Right lobe of liver (tissue), 6 donors: ENCODE measurements around the gene OCRL. TPM values are rescaled to one million over a fixed set of nuclear protein-coding genes. Genes with fewer than 3 reads are reported as not detected.

ENCODE experiments used
- ATAC-seq, 4 donors: fragments of 200-7000 bp; cut with Tn5 transposase; one replicate each; pipeline ENCODE4 v1.9.1; 2020; ENCODE audit warnings: mild to moderate bottlenecking in 4 of 4, moderate library complexity in 4 of 4
- DNase-seq, 3 donors: peaks; one replicate each; pipeline ENCODE4 v3.0.0-alpha.2; 2020
- H3K27ac ChIP-seq, 3 donors: fragments of 200-600 bp; one replicate each; pipeline ENCODE4 v1.8.0; 2022
- H3K27me3 ChIP-seq, 2 donors: fragments of 200-600 bp; one replicate each; pipeline ENCODE4 v1.8.0; 2022
- H3K36me3 ChIP-seq, 4 donors: fragments of 200-600 bp; sonication (generic) in 1 of 4; one replicate each; pipeline versions ENCODE4 v1.5.1 to v1.8.0; 2017 to 2022; ENCODE audit warnings: control low read depth in 1 of 4
- H3K4me1 ChIP-seq, 4 donors: fragments of 200-600 bp; sonication (generic) in 1 of 4; one replicate each; pipeline versions ENCODE4 v1.5.1 to v1.8.0; 2017 to 2022; ENCODE audit warnings: control low read depth in 1 of 4
- H3K4me3 ChIP-seq, 3 donors: fragments of 200-600 bp; one replicate each; pipeline ENCODE4 v1.8.0; 2022
- H3K9me3 ChIP-seq, 4 donors: fragments of 200-600 bp; sonication (generic) in 1 of 4; one replicate each; pipeline versions ENCODE4 v1.5.1 to v1.8.0; 2017 to 2022; ENCODE audit warnings: control low read depth in 1 of 4
- POLR2A ChIP-seq: fragments of 450-650 bp; IDR thresholded peaks from one replicate; pipeline ENCODE4 v1.6.1; 2017; ENCODE audit warnings: antibody characterized with exemption, mild to moderate bottlenecking
- WGBS: methylation state at CpG from one replicate; pipeline ENCODE4 v1.1.6; 2018; ENCODE audit warnings: low coverage, low lambda C conversion rate; ENCODE audit not compliant: insufficient coverage; ENCODE audit errors: missing lambda C conversion rate; 5-methylcytosine and 5-hydroxymethylcytosine counted together
- intact Hi-C, 2 donors: fragments of 100-400 bp; cut with DNase I; formaldehyde crosslinking; loops; one replicate each; pipeline versions ENCODE4 v1.11.2 to v1.14.1; 2022
- total RNA-seq, 6 experiments: library from RNA; depleted of rRNA in 2 of 6; stranded (reverse); fragments of >200 nt in 2 of 6; fragmentation: NEBNext Ultra II Directional in 3 of 6; extraction: Animal tissue kit (Norgen Biotek cat#: 25700) in 3 of 6; gene quantifications; one replicate each; pipeline versions ENCODE4 v1.1.0 to v1.2.4, GENCODE V29; 2016 to 2023
- TF ChIP-seq, protein P1 (sequence below), 4 donors: fragments of 200-600 bp in 3 of 4; fragments of 450-650 bp in 1 of 4; IDR thresholded peaks; one replicate each; pipeline versions ENCODE4 v1.5.1 to v1.8.0; 2016 to 2022; ENCODE audit warnings: antibody characterized with exemption in 4 of 4, mild to moderate bottlenecking in 2 of 4
- donor health status: DM: no; HTN: yes; CAD: no.
- donor health status: DM: no; HTN: no; CAD: no.
- donor health status: DM: no; HTN: no; CAD: no.
- donor health status: DM: no; HTN: yes; CAD: no.
- donor health status: DM: no; HTN: yes; CAD: no.

Gene OCRL
- total RNA-seq, 6 experiments from 2014 or later = 7.6 to 11.4 (median 8.8) TPM

DNA sequence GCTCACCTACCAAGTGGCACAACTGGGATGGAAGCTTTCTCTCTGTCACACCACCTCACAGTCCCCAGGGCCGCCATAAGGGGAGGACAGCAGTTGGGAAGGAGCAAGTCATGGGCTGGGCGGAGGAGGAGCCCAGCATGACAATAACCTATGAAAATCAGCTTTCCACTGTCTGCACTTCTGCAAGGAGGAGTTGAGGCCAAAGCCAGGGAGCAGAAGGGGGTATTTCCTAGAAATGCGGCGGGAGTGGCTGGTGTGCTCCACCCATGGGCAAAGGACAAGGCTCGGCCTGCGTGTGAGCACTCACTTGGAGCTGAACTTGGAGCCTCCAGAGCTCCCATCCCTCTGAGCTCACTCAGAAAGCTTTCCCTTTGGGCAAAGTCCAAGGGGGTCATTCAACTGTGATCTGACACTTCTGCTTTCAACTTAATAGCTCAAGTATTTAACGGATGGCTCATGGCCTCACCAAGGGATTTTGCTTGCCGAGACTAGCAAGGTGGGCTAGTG lies 96.2 kb downstream of the OCRL start:
- H3K4me3 ChIP-seq = no peak overlapping the region
- H3K4me1 ChIP-seq = no peaks in the 10 kb centered on the region
- H3K36me3 ChIP-seq = no peaks in the 10 kb centered on the region
- intact Hi-C loops = loop anchor here (5.0 to 10.0 kb wide), 2 partner anchors 86 to 89 kb away; no protein-coding TSS in a partner anchor
- ATAC-seq = peak in 2 of 4 donors; percentile 26 to 45
- DNase-seq = no peak
- no peak for TF ChIP-seq POLR2A
- TF ChIP-seq, protein P1, sequence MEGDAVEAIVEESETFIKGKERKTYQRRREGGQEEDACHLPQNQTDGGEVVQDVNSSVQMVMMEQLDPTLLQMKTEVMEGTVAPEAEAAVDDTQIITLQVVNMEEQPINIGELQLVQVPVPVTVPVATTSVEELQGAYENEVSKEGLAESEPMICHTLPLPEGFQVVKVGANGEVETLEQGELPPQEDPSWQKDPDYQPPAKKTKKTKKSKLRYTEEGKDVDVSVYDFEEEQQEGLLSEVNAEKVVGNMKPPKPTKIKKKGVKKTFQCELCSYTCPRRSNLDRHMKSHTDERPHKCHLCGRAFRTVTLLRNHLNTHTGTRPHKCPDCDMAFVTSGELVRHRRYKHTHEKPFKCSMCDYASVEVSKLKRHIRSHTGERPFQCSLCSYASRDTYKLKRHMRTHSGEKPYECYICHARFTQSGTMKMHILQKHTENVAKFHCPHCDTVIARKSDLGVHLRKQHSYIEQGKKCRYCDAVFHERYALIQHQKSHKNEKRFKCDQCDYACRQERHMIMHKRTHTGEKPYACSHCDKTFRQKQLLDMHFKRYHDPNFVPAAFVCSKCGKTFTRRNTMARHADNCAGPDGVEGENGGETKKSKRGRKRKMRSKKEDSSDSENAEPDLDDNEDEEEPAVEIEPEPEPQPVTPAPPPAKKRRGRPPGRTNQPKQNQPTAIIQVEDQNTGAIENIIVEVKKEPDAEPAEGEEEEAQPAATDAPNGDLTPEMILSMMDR (IDR thresholded peaks at IDR 0.05) = no peak
- WGBS = 67% methylated on average over 8 of the region's 8 CpGs
- no peaks in the 10 kb centered on the region for H3K27me3 ChIP-seq
- no peak overlapping the region for H3K27ac ChIP-seq
- H3K9me3 ChIP-seq = no peaks in the 10 kb centered on the region

DNA sequence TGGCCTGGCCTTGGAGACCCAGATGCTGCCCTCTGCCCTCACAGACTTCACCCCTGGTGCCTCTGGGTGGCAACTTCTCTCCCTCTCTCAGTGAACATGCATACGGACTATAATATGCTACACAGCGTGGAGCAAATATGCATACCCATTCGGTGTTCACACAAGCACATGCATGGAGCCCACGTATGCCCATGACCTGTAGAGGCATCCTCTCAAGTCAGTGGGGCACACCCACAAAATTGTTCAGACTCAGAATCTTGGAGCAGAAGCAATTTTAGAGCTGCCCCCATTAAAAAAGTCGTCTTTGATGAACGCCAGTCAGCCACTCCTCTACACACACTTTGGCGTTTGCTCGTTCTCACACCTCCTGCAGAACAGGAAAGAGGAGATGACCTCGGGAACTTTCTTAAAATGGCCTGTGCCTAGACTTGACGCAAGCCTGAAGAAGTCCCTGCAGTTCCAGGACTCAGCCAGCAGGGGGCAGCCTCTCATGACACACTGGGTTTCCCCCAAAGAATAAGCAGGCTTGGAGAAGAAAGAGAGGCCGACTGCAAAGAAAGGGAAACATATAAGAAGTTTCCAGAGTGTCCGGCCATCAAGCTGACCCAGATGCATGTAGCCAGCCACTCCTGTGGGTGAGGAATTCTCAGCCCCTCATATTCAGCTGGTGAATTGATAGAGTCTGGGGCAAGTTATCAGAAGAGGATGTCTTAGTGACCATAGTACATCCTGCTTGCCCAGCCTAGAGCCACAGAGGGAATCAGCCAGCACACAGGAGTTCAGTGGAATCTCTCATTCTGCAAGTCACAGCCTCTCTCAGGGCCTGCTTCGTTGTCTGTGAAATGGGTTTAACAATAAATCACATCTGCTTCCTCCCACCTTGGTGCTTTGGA lies 97.4 kb downstream of the OCRL start:
- Histone ChIP-seq H3K27ac (no peak overlapping the region), H3K4me1 (no peaks in the 10 kb centered on the region), H3K9me3 (no peaks in the 10 kb centered on the region), H3K4me3 (no peak overlapping the region), H3K27me3 (no peaks in the 10 kb centered on the region), H3K36me3 (no peaks in the 10 kb centered on the region)
- TF ChIP-seq, protein P1 (IDR thresholded peaks at IDR 0.05) = peak; percentile 85 to 91 (median 89)
- TF ChIP-seq POLR2A = no peak
- intact Hi-C loops = loop anchor here (5.0 to 10.0 kb wide), 2 partner anchors 85 to 87 kb away; no protein-coding TSS in a partner anchor
- WGBS = 19% methylated on average over 12 of the region's 13 CpGs
- DNase-seq (peak; percentile 54 to 73 (median 64)), ATAC-seq (peak; percentile 84 to 93 (median 92))

DNA sequence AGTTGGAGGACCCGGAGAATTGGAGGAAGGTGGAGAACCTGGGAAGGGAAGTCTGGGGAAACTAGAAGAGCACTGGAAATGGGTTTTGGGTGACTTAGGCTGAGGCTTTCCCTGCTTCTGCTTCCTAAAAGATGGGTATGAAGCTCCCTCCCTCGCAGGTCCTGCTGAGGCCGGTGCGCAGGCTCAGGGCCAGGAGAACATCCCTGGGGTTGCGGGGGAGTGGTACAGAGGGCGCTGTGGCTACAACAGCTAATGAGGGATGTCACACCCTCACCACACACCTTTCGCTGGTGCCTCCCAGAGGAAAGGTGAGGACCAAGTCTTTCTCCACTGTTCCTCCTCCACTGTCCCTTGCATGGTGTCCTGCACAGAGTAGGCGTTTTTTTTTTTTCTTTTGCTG lies 98.9 kb downstream of the OCRL start:
- intact Hi-C loops = loop anchor here (5.0 to 10.0 kb wide), 2 partner anchors 83 to 86 kb away; no protein-coding TSS in a partner anchor

DNA sequence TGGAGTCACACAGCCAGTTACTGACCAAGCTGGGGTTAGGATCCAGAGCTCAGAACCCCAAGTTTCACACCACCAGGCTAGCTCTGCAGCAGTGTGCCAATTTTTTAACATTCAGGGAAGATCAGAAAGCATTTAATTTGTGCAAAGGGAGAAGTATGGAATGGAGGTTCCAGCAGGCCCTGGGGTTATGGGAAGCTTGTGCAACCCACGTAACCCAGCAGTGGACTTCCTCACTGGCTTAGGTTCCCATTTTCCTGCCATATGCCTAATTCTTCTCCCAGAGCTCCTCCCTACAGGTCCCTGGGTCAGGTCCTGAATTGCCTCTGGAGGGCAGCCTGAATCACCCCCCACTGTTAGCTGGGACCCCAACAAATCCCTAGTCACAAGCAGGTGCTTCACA lies 100.7 kb downstream of the OCRL start:
- Histone ChIP-seq H3K27me3 (no peaks in the 10 kb centered on the region), H3K4me3 (no peak overlapping the region), H3K36me3 (no peaks in the 10 kb centered on the region), H3K9me3 (no peaks in the 10 kb centered on the region), H3K4me1 (no peaks in the 10 kb centered on the region), H3K27ac (no peak overlapping the region)
- no CpG with 5 or more reads among the region's 1 CpG for WGBS
- intact Hi-C loops = no loop called here
- ATAC-seq = no peak
- TF ChIP-seq, protein P1 (IDR thresholded peaks at IDR 0.05) = no peak
- no peak for TF ChIP-seq POLR2A
- no peak for DNase-seq

More for the DNA sequence above, 98.9 kb downstream of the OCRL start:
- ATAC-seq (no peak), DNase-seq (no peak)
- H3K36me3 ChIP-seq = no peaks in the 10 kb centered on the region
- H3K9me3 ChIP-seq = no peaks in the 10 kb centered on the region
- 53% methylated on average over 3 of the region's 8 CpGs for WGBS
- no peaks in the 10 kb centered on the region for H3K4me1 ChIP-seq
- no peak overlapping the region for H3K27ac ChIP-seq
- TF ChIP-seq POLR2A = no peak
- TF ChIP-seq, protein P1 (IDR thresholded peaks at IDR 0.05) = no peak
- no peaks in the 10 kb centered on the region for H3K27me3 ChIP-seq
- no peak overlapping the region for H3K4me3 ChIP-seq
